Endothelial cell of umbilical vein (primary cell): ENCODE measurements around the gene CCR8. TPM values are rescaled to one million over a fixed set of nuclear protein-coding genes. Genes with fewer than 3 reads are reported as not detected.

Experiments used
- BruUV-seq: library from RNA; stranded (reverse); fragments of 400-500 nt; replicated peaks from 2 replicates; lab custom pipeline; 2021; lab: Mats Ljungman, UMichigan
- CTCF ChIA-PET: fragments of 300-600, 350-600 bp; sonication (Branson Sonifier 250); formaldehyde crosslinking; loops from one replicate; lab custom pipeline; 2021; ENCODE audit warnings: antibody characterized with exemption, inconsistent platforms; lab: Charles Lee
- POLR2A ChIA-PET: fragments of 300-600, 350-600 bp; sonication (Branson Sonifier 250); formaldehyde crosslinking; loops from one replicate; lab custom pipeline; 2021; ENCODE audit warnings: antibody characterized with exemption, inconsistent platforms; lab: Charles Lee
- DNase-seq: peaks from one replicate; pipeline ENCODE4 v3.0.0-alpha.2; 2011; ENCODE audit warnings: low read depth, low spot score
- FAIRE-seq: peaks from 2 replicates; lab custom pipeline; 2011; peaks lifted over from hg19 to GRCh38; lab: Jason Lieb, UNC
- H2AFZ ChIP-seq: 2 replicates; pipeline ENCODE4 v1.6.0; 2012; ENCODE audit warnings: low read depth, low read length, control low read depth, inconsistent platforms
- H3K27ac ChIP-seq: 2 replicates; pipeline ENCODE4 v1.5.1; 2011; ENCODE audit warnings: low read depth, mild to moderate bottlenecking, control low read depth, low read length, moderate library complexity; ENCODE audit not compliant: insufficient read depth
- H3K27me3 ChIP-seq, 2 experiments: 2 replicates each; pipeline versions ENCODE4 v1.6.0 to v1.6.1; 2011; ENCODE audit warnings: low read length in 2 of 2, mixed read lengths in 1 of 2; ENCODE audit not compliant: control insufficient read depth in 2 of 2, insufficient read depth in 2 of 2
- H3K36me3 ChIP-seq, 2 experiments: 2 replicates in 1 of 2; 3 replicates in 1 of 2; pipeline ENCODE4 v1.5.1; 2011; ENCODE audit warnings: low read length in 2 of 2, mild to moderate bottlenecking in 1 of 2, moderate library complexity in 1 of 2; ENCODE audit not compliant: control insufficient read depth in 2 of 2, insufficient read depth in 2 of 2; ENCODE audit errors: extremely low read depth in 1 of 2
- H3K4me1 ChIP-seq: 3 replicates; pipeline ENCODE4 v1.5.1; 2011; ENCODE audit warnings: mild to moderate bottlenecking, low read length; ENCODE audit not compliant: control insufficient read depth, insufficient read depth; ENCODE audit errors: extremely low read depth
- H3K4me2 ChIP-seq: 2 replicates; pipeline ENCODE4 v1.6.1; 2011; ENCODE audit warnings: low read length, control low read depth, mixed read lengths; ENCODE audit not compliant: insufficient read depth
- H3K4me3 ChIP-seq, 3 experiments: fragments of 200-600 bp in 1 of 3; sonication (generic), shearing (Covaris generic) in 1 of 3; replicated peaks in 1 of 3; 2 replicates each; pipeline ENCODE4 v1.5.1; 2011 to 2016; ENCODE audit warnings: control low read depth in 3 of 3, low read length in 3 of 3, mild to moderate bottlenecking in 2 of 3, inconsistent platforms in 1 of 3, low read depth in 1 of 3, moderate library complexity in 1 of 3; ENCODE audit not compliant: insufficient read depth in 1 of 3
- H3K79me2 ChIP-seq: 2 replicates; pipeline ENCODE4 v1.6.0; 2012; ENCODE audit warnings: low read length, inconsistent platforms; ENCODE audit not compliant: control insufficient read depth, insufficient read depth
- H3K9ac ChIP-seq: replicated peaks from 2 replicates; pipeline ENCODE3; 2011; ENCODE audit warnings: low read length, control low read depth; ENCODE audit not compliant: insufficient read depth; ENCODE audit errors: extremely low read depth
- H3K9me1 ChIP-seq: replicated peaks from 3 replicates; pipeline ENCODE4 v1.6.0; 2011; ENCODE audit warnings: mild to moderate bottlenecking, low read length; ENCODE audit not compliant: control insufficient read depth, insufficient read depth; ENCODE audit errors: extremely low read depth
- H3K9me3 ChIP-seq: replicated peaks from 2 replicates; pipeline ENCODE4 v1.5.1; 2012; ENCODE audit warnings: low read length, inconsistent platforms; ENCODE audit not compliant: control insufficient read depth, insufficient read depth
- H4K20me1 ChIP-seq: replicated peaks from 2 replicates; pipeline ENCODE3; 2011; ENCODE audit warnings: mild to moderate bottlenecking, low read length; ENCODE audit not compliant: control insufficient read depth, insufficient read depth; ENCODE audit errors: extremely low read depth
- EZH2 ChIP-seq: IDR thresholded peaks from 2 replicates; pipeline ENCODE4 v1.6.1; 2012; ENCODE audit warnings: borderline replicate concordance, low read depth, mild to moderate bottlenecking, moderate library complexity, low read length, inconsistent platforms; ENCODE audit not compliant: severe bottlenecking
- FOS ChIP-seq: IDR thresholded peaks from 2 replicates; pipeline ENCODE4 v1.6.1; 2011; ENCODE audit warnings: mild to moderate bottlenecking, low read length, moderate library complexity, borderline replicate concordance; ENCODE audit not compliant: insufficient read depth
- GATA2 ChIP-seq: IDR thresholded peaks from 2 replicates; pipeline ENCODE4 v1.7.0; 2011; ENCODE audit warnings: low read depth, mild to moderate bottlenecking, moderate library complexity, mixed read lengths, low read length; ENCODE audit not compliant: insufficient read length, insufficient read depth
- JUN ChIP-seq: IDR thresholded peaks from 2 replicates; pipeline ENCODE4 v1.6.1; 2011; ENCODE audit warnings: borderline replicate concordance, low read depth; ENCODE audit not compliant: insufficient read length, insufficient read depth
- MYC ChIP-seq: IDR thresholded peaks from one replicate; pipeline ENCODE4 v1.6.1; 2011; ENCODE audit warnings: mild to moderate bottlenecking, low read depth, low read length
- POLR2A ChIP-seq: IDR thresholded peaks from 2 replicates; pipeline ENCODE4 v1.6.1; 2012; ENCODE audit warnings: low read depth, mild to moderate bottlenecking, control low read depth, low read length
- POLR2AphosphoS5 ChIP-seq: IDR thresholded peaks from 2 replicates; pipeline ENCODE4 v1.6.1; 2012; ENCODE audit warnings: low read depth, mild to moderate bottlenecking, control low read depth, low read length, moderate library complexity; ENCODE audit not compliant: insufficient read depth
- dilution Hi-C: fragments of 300-500 bp; cut with MboI; formaldehyde crosslinking; loops from one replicate; pipeline ENCODE4 v1.15.0; 2019; ENCODE audit warnings: low sequenced_read_pairs; ENCODE audit not compliant: extremely low pct_ligation_motif_present
- intact Hi-C: fragments of 100-400 bp; cut with micrococcal nuclease; formaldehyde crosslinking; loops from one replicate; pipeline ENCODE4 v1.10.0; 2022
- polyA plus RNA-seq, 4 experiments: library from polyadenylated mRNA; depleted of rRNA in 3 of 4; stranded (reverse) in 3 of 4; unstranded in 1 of 4; fragments of >200 nt; gene quantifications; 2 replicates each; pipeline versions ENCODE4 v1.2.1 to v1.2.3, GENCODE V29; 2011 to 2012; ENCODE audit warnings: missing spikeins in 1 of 4
- total RNA-seq: library from RNA; stranded (reverse); gene quantifications from 2 replicates; pipeline ENCODE4 v1.2.3, GENCODE V29; 2021
- TF ChIP-seq, protein P1 (sequence below): IDR thresholded peaks from 2 replicates; pipeline ENCODE4 v1.6.1; 2011; ENCODE audit not compliant: insufficient read depth, insufficient read length
- TF ChIP-seq, protein P2 (sequence below), 2 donors: IDR thresholded peaks; 1 replicate in 1 of 2; 2 replicates in 1 of 2; pipeline ENCODE4 v1.5.1; 2011; ENCODE audit warnings: low read length in 2 of 2, mild to moderate bottlenecking in 2 of 2, moderate library complexity in 2 of 2, control low read depth in 1 of 2, inconsistent platforms in 1 of 2, low read depth in 1 of 2; ENCODE audit not compliant: insufficient read depth in 1 of 2; ENCODE audit errors: extremely low read depth in 1 of 2

CCR8 gene
- total and polyA plus RNA-seq, 2 donors (not counting 3 experiments of a cell fraction or from before 2014, with no cell fraction given): not detected

DNA sequence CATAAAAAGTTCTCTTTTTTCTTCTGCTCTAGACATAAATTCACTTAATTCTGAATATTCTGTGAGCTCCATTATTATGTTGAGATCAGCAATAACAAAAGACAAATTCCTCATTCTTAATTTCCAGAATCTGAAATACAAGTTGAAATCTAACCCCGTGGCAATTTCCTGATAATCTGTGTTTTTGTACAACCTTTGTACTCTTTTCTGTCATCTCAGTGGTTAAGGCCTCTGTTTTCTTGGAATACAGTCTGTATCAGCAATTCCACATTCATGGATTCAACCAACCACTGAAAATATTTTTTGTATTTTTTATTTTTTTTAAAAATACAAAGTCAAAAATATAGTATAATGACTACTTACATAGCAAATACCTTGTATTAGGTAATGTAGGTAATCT, 8.7 kb downstream of the CCR8 start:
- Histone ChIP-seq H3K9me3 (no peaks in the 10 kb centered on the region), H3K27me3 (no peaks in the 10 kb centered on the region), H3K79me2 (no peaks in the 10 kb centered on the region), H2AFZ (no peak overlapping the region), H3K4me3 (no peak overlapping the region), H3K4me2 (no peak overlapping the region), H3K9me1 (no peaks in the 10 kb centered on the region), H4K20me1 (no peaks in the 10 kb centered on the region), H3K27ac (no peak overlapping the region), H3K9ac (no peak overlapping the region), H3K4me1 (no peaks in the 10 kb centered on the region), H3K36me3 (no peaks in the 10 kb centered on the region)
- ChIA-PET CTCF (no interaction called here), POLR2A (no interaction called here)
- no TSS peak for BruUV-seq
- intact Hi-C loops (no loop called here), dilution Hi-C loops (no loop called here)
- FAIRE-seq (no peak), DNase-seq (no peak)
- TF ChIP-seq POLR2A: no peak
- TF ChIP-seq JUN: no peak

DNA sequence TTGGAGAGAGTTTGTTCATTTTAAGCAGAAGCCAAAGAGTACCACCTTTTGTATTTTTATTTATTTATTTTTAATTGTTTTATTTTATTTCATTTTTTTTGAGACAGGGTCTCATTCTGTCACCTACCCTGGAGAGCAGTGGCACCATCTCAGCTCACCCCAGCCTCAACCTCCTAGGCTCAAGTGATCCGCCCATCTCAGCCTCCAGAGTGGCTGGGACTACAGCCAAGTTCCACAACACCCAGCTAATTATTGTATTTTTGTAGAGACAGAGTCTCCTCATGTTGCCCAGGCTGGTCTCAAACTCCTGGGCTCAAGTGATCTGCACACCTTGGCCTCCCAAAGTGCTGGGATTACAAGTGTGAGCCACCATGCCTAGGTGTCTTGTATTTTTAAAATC, 9.6 kb downstream of the CCR8 start:
- Histone ChIP-seq H3K4me2 (no peak overlapping the region), H3K4me1 (no peaks in the 10 kb centered on the region), H3K9ac (no peak overlapping the region), H4K20me1 (no peaks in the 10 kb centered on the region), H3K9me1 (no peaks in the 10 kb centered on the region), H3K27me3 (no peaks in the 10 kb centered on the region), H2AFZ (no peak overlapping the region), H3K79me2 (no peaks in the 10 kb centered on the region), H3K36me3 (no peaks in the 10 kb centered on the region), H3K9me3 (no peaks in the 10 kb centered on the region), H3K4me3 (no peak overlapping the region), H3K27ac (no peak overlapping the region)
- intact Hi-C loops (no loop called here), dilution Hi-C loops (no loop called here)
- CTCF ChIA-PET: no interaction called here
- FAIRE-seq (no peak), DNase-seq (no peak)
- POLR2A ChIA-PET: no interaction called here
- no TSS peak for BruUV-seq
- TF ChIP-seq FOS (no peak), EZH2 (no peak), POLR2A (no peak), MYC (no peak), JUN (no peak), POLR2AphosphoS5 (no peak), GATA2 (no peak)
- TF ChIP-seq, protein P1, sequence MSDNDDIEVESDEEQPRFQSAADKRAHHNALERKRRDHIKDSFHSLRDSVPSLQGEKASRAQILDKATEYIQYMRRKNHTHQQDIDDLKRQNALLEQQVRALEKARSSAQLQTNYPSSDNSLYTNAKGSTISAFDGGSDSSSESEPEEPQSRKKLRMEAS: no peak
- TF ChIP-seq, protein P2, sequence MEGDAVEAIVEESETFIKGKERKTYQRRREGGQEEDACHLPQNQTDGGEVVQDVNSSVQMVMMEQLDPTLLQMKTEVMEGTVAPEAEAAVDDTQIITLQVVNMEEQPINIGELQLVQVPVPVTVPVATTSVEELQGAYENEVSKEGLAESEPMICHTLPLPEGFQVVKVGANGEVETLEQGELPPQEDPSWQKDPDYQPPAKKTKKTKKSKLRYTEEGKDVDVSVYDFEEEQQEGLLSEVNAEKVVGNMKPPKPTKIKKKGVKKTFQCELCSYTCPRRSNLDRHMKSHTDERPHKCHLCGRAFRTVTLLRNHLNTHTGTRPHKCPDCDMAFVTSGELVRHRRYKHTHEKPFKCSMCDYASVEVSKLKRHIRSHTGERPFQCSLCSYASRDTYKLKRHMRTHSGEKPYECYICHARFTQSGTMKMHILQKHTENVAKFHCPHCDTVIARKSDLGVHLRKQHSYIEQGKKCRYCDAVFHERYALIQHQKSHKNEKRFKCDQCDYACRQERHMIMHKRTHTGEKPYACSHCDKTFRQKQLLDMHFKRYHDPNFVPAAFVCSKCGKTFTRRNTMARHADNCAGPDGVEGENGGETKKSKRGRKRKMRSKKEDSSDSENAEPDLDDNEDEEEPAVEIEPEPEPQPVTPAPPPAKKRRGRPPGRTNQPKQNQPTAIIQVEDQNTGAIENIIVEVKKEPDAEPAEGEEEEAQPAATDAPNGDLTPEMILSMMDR (IDR thresholded peaks at IDR 0.05; ENCODE audit: extremely low read depth in 1 of 2, insufficient read depth in 1 of 2, low read depth in 1 of 2, low read length in 2 of 2): no peak
